ENCODE data around the gene FBXW11. TPM values are rescaled to one million over a fixed set of nuclear protein-coding genes. Genes with fewer than 3 reads are reported as not detected.

FBXW11 gene
- total RNA-seq, 1 experiment from 2014 or later: 54.8 TPM

- Histone ChIP-seq H2AFZ (no peak overlapping the region), H3K9me3 (ENCODE audit: insufficient read depth, low read depth) (peaks cover 3% of the 10 kb centered on the region; the same call in 1 of the 2 replicates), H3K4me2 (no peak overlapping the region), H3K36me3 (ENCODE audit: low read depth) (no peaks in the 10 kb centered on the region; the same call in 1 of the 2 replicates), H3K9me2 (ENCODE audit: insufficient read depth) (no peaks in the 10 kb centered on the region), H3F3A (ENCODE audit: insufficient read depth, low read depth) (peaks cover 3% of the 10 kb centered on the region; the same call in 1 of the 2 replicates), H3K27ac (no peak overlapping the region), H3K27me3 (ENCODE audit: insufficient read depth, low read depth) (no peaks in the 10 kb centered on the region), H3K79me2 (ENCODE audit: low read depth) (peaks cover 82% of the 10 kb centered on the region), H3K4me3 (no peak overlapping the region), H4K20me1 (ENCODE audit: insufficient read depth) (peaks cover 23% of the 10 kb centered on the region), H3K4me1 (replicated peaks; ENCODE audit: insufficient read depth) (no peaks in the 10 kb centered on the region)
- TF ChIP-seq CTCF (conservative IDR thresholded peaks at IDR 0.05) (no peak), EZH2 (IDR thresholded peaks at IDR 0.05; ENCODE audit: low read depth) (no peak)
- CTCF ChIA-PET: interaction anchor here (0.6 kb wide), 1 partner anchor 167 kb away, joined by 3 read pairs; no protein-coding TSS in a partner anchor
- POLR2A ChIA-PET (ENCODE audit: unreplicated experiment): no interaction called here
- intact Hi-C loops (cut with micrococcal nuclease; ENCODE audit: unreplicated experiment): no loop called here
- no TSS peak for BruUV-seq (replicated peaks)
- no peak for DNase-seq
These were observed 71.9 kb downstream of the FBXW11 start for GRCh38 chr5:171934586-171934985.

- Histone ChIP-seq H2AFZ (no peak overlapping the region), H3K9me2 (ENCODE audit: insufficient read depth) (no peaks in the 10 kb centered on the region), H3F3A (ENCODE audit: insufficient read depth, low read depth) (peaks cover 9% of the 10 kb centered on the region; the same call in 1 of the 2 replicates), H4K20me1 (ENCODE audit: insufficient read depth) (peaks cover 23% of the 10 kb centered on the region), H3K79me2 (ENCODE audit: low read depth) (peaks cover 77% of the 10 kb centered on the region), H3K4me2 (no peak overlapping the region), H3K27ac (no peak overlapping the region), H3K4me3 (no peak overlapping the region), H3K36me3 (ENCODE audit: low read depth) (no peaks in the 10 kb centered on the region; the same call in 1 of the 2 replicates), H3K9me3 (ENCODE audit: insufficient read depth, low read depth) (peaks cover 3% of the 10 kb centered on the region; the same call in 1 of the 2 replicates), H3K27me3 (ENCODE audit: insufficient read depth, low read depth) (no peaks in the 10 kb centered on the region), H3K4me1 (replicated peaks; ENCODE audit: insufficient read depth) (no peaks in the 10 kb centered on the region)
- ChIA-PET POLR2A (ENCODE audit: unreplicated experiment) (no interaction called here), CTCF (no interaction called here)
- no TSS peak for BruUV-seq (replicated peaks)
- TF ChIP-seq EZH2 (IDR thresholded peaks at IDR 0.05; ENCODE audit: low read depth) (no peak), CTCF (conservative IDR thresholded peaks at IDR 0.05) (no peak)
- DNase-seq: no peak
- intact Hi-C loops (cut with micrococcal nuclease; ENCODE audit: unreplicated experiment): no loop called here
These were observed 75.3 kb downstream of the FBXW11 start for GRCh38 chr5:171931163-171931562.

GRCh38 chr5:171927345-171927941, 79.0 kb downstream of the FBXW11 start:
- no peaks in the 10 kb centered on the region; the same call in 1 of the 2 replicates for H3K9me3 ChIP-seq (ENCODE audit: insufficient read depth, low read depth)
- POLR2A ChIA-PET (ENCODE audit: unreplicated experiment): no interaction called here
- intact Hi-C loops (cut with micrococcal nuclease; ENCODE audit: unreplicated experiment): no loop called here
- TF ChIP-seq CTCF (conservative IDR thresholded peaks at IDR 0.05): peak; percentile 67
- TF ChIP-seq EZH2 (IDR thresholded peaks at IDR 0.05; ENCODE audit: low read depth): no peak
- H3K4me2 ChIP-seq: no peak overlapping the region
- H3F3A ChIP-seq (ENCODE audit: insufficient read depth, low read depth): peaks cover 14% of the 10 kb centered on the region
- H3K27ac ChIP-seq: no peak overlapping the region
- no TSS peak for BruUV-seq (replicated peaks)
- no peak overlapping the region for H3K4me3 ChIP-seq
- no peaks in the 10 kb centered on the region for H3K4me1 ChIP-seq (replicated peaks; ENCODE audit: insufficient read depth)
- no peaks in the 10 kb centered on the region for H3K9me2 ChIP-seq (ENCODE audit: insufficient read depth)
- H3K27me3 ChIP-seq (ENCODE audit: insufficient read depth, low read depth): no peaks in the 10 kb centered on the region
- H4K20me1 ChIP-seq (ENCODE audit: insufficient read depth): peaks cover 41% of the 10 kb centered on the region
- DNase-seq: no peak
- peaks cover 76% of the 10 kb centered on the region for H3K79me2 ChIP-seq (ENCODE audit: low read depth)
- CTCF ChIA-PET: interaction anchor here (0.7 kb wide), 1 partner anchor 164 kb away, joined by 4 read pairs; no protein-coding TSS in a partner anchor
- no peaks in the 10 kb centered on the region for H3K36me3 ChIP-seq (ENCODE audit: low read depth)
- H2AFZ ChIP-seq: no peak overlapping the region
